HG03565 (cell line): ENCODE results near the gene NEUROD6.

Source experiments
- ATAC-seq: cut with Tn5 transposase; IDR thresholded peaks from one replicate; pipeline ENCODE4 v1.9.1; 2021; ENCODE audit warnings: mild to moderate bottlenecking, moderate library complexity; ENCODE audit not compliant: unreplicated experiment

Gene NEUROD6

GRCh38 chr7:31335161-31335856, 5.2 kb downstream of the NEUROD6 start:
- ATAC-seq: no peak

GRCh38 chr7:31333291-31333690, 7.2 kb downstream of the NEUROD6 start:
- no peak for ATAC-seq

GRCh38 chr7:31327071-31327470, 13.5 kb downstream of the NEUROD6 start:
- no peak for ATAC-seq

GRCh38 chr7:31326416-31326815, 14.1 kb downstream of the NEUROD6 start:
- ATAC-seq: no peak

- ATAC-seq: peak; percentile 58
Observed at GRCh38 chr7:31323101-31323500, 17.4 kb downstream of the NEUROD6 start.

- ATAC-seq: no peak
Observed at GRCh38 chr7:31320675-31321074, 19.9 kb downstream of the NEUROD6 start.

- ATAC-seq: no peak
Observed at GRCh38 chr7:31318313-31318712, 22.2 kb downstream of the NEUROD6 start.

- ATAC-seq: no peak
Observed at GRCh38 chr7:31316876-31317275, 23.6 kb downstream of the NEUROD6 start.

GRCh38 chr7:31315758-31316157, 24.8 kb downstream of the NEUROD6 start:
- ATAC-seq: no peak

GRCh38 chr7:31314781-31315180, 25.7 kb downstream of the NEUROD6 start:
- ATAC-seq: no peak

GRCh38 chr7:31312889-31313288, 27.6 kb downstream of the NEUROD6 start:
- no peak for ATAC-seq

- ATAC-seq: no peak
Observed at GRCh38 chr7:31311552-31311951, 29.0 kb downstream of the NEUROD6 start.

- ATAC-seq: no peak
Observed at GRCh38 chr7:31310321-31310935, 30.1 kb downstream of the NEUROD6 start.

- ATAC-seq: no peak
Observed at GRCh38 chr7:31309407-31309806, 31.1 kb downstream of the NEUROD6 start.

- ATAC-seq: no peak
Observed at GRCh38 chr7:31308652-31309051, 31.9 kb downstream of the NEUROD6 start.

- no peak for ATAC-seq
Observed at GRCh38 chr7:31307972-31308371, 32.6 kb downstream of the NEUROD6 start.

GRCh38 chr7:31305260-31305659, 35.3 kb downstream of the NEUROD6 start:
- ATAC-seq: no peak

GRCh38 chr7:31304446-31304845, 36.1 kb downstream of the NEUROD6 start:
- no peak for ATAC-seq

- ATAC-seq: no peak
Observed at GRCh38 chr7:31302356-31302755, 38.2 kb downstream of the NEUROD6 start.

GRCh38 chr7:31299336-31299735, 41.2 kb downstream of the NEUROD6 start:
- ATAC-seq: no peak

- ATAC-seq: no peak
Observed at GRCh38 chr7:31290601-31291000, 49.9 kb downstream of the NEUROD6 start.
